PC-9 (cell line): Measurements from ENCODE around the gene SLC46A3.

Source experiments
- EZH2 ChIP-seq: fragments of 200-600 bp; sonication (generic); IDR thresholded peaks from 2 replicates; pipeline ENCODE4 v1.8.0; 2017; ENCODE audit warnings: antibody characterized with exemption, low read depth
- TF ChIP-seq, protein P1 (sequence below): fragments of 200-600 bp; sonication (generic); conservative IDR thresholded peaks from 2 replicates; pipeline ENCODE4 v1.6.1; 2017; ENCODE audit warnings: mixed run types, antibody characterized with exemption, mild to moderate bottlenecking, moderate library complexity

GRCh38 chr13:28716511-28716910 lies 2.3 kb downstream of the SLC46A3 start:
- TF ChIP-seq, protein P1, sequence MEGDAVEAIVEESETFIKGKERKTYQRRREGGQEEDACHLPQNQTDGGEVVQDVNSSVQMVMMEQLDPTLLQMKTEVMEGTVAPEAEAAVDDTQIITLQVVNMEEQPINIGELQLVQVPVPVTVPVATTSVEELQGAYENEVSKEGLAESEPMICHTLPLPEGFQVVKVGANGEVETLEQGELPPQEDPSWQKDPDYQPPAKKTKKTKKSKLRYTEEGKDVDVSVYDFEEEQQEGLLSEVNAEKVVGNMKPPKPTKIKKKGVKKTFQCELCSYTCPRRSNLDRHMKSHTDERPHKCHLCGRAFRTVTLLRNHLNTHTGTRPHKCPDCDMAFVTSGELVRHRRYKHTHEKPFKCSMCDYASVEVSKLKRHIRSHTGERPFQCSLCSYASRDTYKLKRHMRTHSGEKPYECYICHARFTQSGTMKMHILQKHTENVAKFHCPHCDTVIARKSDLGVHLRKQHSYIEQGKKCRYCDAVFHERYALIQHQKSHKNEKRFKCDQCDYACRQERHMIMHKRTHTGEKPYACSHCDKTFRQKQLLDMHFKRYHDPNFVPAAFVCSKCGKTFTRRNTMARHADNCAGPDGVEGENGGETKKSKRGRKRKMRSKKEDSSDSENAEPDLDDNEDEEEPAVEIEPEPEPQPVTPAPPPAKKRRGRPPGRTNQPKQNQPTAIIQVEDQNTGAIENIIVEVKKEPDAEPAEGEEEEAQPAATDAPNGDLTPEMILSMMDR: no peak
- no peak for TF ChIP-seq EZH2
